Mesendoderm (in vitro differentiated cells): ENCODE results near the gene MSRB2.

ENCODE experiments used
- DNase-seq: peaks from one replicate; pipeline ENCODE4 v3.0.0; 2013
- H2AK5ac ChIP-seq: 2 replicates; pipeline ENCODE4 v1.6.1; 2013; ENCODE audit warnings: low read length, inconsistent platforms
- H2BK120ac ChIP-seq: 2 replicates; pipeline ENCODE4 v1.6.1; 2013; ENCODE audit warnings: low read depth, mild to moderate bottlenecking, low read length, moderate library complexity, mixed read lengths
- H2BK15ac ChIP-seq: replicated peaks from 2 replicates; pipeline ENCODE4 v1.6.1; 2013; ENCODE audit warnings: low read depth, mild to moderate bottlenecking, moderate library complexity
- H2BK5ac ChIP-seq: 2 replicates; pipeline ENCODE4 v1.6.1; 2013; ENCODE audit warnings: low read length, inconsistent platforms
- H3K18ac ChIP-seq: 2 replicates; pipeline ENCODE4 v1.6.1; 2013; ENCODE audit warnings: mild to moderate bottlenecking, low read length, mixed read lengths
- H3K23ac ChIP-seq: one replicate; pipeline ENCODE4 v1.6.1; 2013; ENCODE audit warnings: low read length
- H3K27ac ChIP-seq: 2 replicates; pipeline ENCODE4 v1.5.1; 2013; ENCODE audit warnings: low read depth, mild to moderate bottlenecking, inconsistent platforms, low read length, moderate library complexity
- H3K27me3 ChIP-seq: 2 replicates; pipeline ENCODE4 v1.6.1; 2013; ENCODE audit warnings: low read length, control low read depth, mild to moderate bottlenecking, inconsistent platforms; ENCODE audit not compliant: insufficient read depth, poor library complexity
- H3K36me3 ChIP-seq: 2 replicates; pipeline ENCODE4 v1.6.1; 2013; ENCODE audit warnings: low read length, inconsistent platforms; ENCODE audit not compliant: control insufficient read depth, insufficient read depth
- H3K4ac ChIP-seq: one replicate; pipeline ENCODE4 v1.6.1; 2013; ENCODE audit warnings: low read depth, mild to moderate bottlenecking, low read length, moderate library complexity
- H3K4me1 ChIP-seq: 2 replicates; pipeline ENCODE4 v1.6.1; 2013; ENCODE audit warnings: low read depth, low read length, inconsistent platforms; ENCODE audit not compliant: control insufficient read depth
- H3K4me2 ChIP-seq: 2 replicates; pipeline ENCODE4 v1.6.1; 2013; ENCODE audit warnings: low read length
- H3K4me3 ChIP-seq: 2 replicates; pipeline ENCODE4 v1.5.1; 2013; ENCODE audit warnings: mild to moderate bottlenecking, low read length
- H3K56ac ChIP-seq: one replicate; pipeline ENCODE4 v1.6.1; 2013; ENCODE audit warnings: low read length
- H3K79me1 ChIP-seq: 2 replicates; pipeline ENCODE4 v1.6.1; 2013; ENCODE audit warnings: low read length, inconsistent platforms
- H3K79me2 ChIP-seq: 2 replicates; pipeline ENCODE4 v1.6.1; 2013; ENCODE audit warnings: mild to moderate bottlenecking, low read length; ENCODE audit not compliant: control insufficient read depth, insufficient read depth
- H3K9ac ChIP-seq: 2 replicates; pipeline ENCODE4 v1.6.1; 2013; ENCODE audit warnings: low read length, inconsistent platforms
- H4K5ac ChIP-seq: one replicate; pipeline ENCODE4 v1.6.1; 2013; ENCODE audit warnings: low read length
- H4K8ac ChIP-seq: one replicate; pipeline ENCODE4 v1.6.1; 2013; ENCODE audit warnings: low read depth, mild to moderate bottlenecking, control low read depth, low read length, moderate library complexity
- WGBS: extraction: QIAGEN DNeasy Blood & Tissue Kit; methylation state at CpG from one replicate; pipeline ENCODE4 v1.1.7; 2013; ENCODE audit warnings: low lambda C conversion rate, missing lambda C conversion rate; ENCODE audit not compliant: insufficient coverage; ENCODE audit errors: extremely low coverage; 5-methylcytosine and 5-hydroxymethylcytosine counted together

The MSRB2 gene

GRCh38 chr10:23073527-23073926 lies 21.9 kb upstream of the MSRB2 start:
- H3K4me2 ChIP-seq, result no peak overlapping the region
- no peak overlapping the region for H2BK5ac ChIP-seq
- no peak overlapping the region for H3K18ac ChIP-seq
- H3K4me1 ChIP-seq, result no peaks in the 10 kb centered on the region
- H4K8ac ChIP-seq, result no peak overlapping the region
- no peak overlapping the region for H2AK5ac ChIP-seq
- WGBS, result no CpG with 5 or more reads among the region's 3 CpGs
- H3K27ac ChIP-seq, result no peak overlapping the region
- H3K9ac ChIP-seq, result no peak overlapping the region
- no peaks in the 10 kb centered on the region for H3K27me3 ChIP-seq
- no peak overlapping the region for H3K4ac ChIP-seq
- no peak for DNase-seq
- H3K79me2 ChIP-seq, result no peaks in the 10 kb centered on the region
- H3K36me3 ChIP-seq, result no peaks in the 10 kb centered on the region
- no peak overlapping the region for H3K56ac ChIP-seq
- no peak overlapping the region for H4K5ac ChIP-seq
- H2BK15ac ChIP-seq, result no peak overlapping the region
- H3K79me1 ChIP-seq, result no peaks in the 10 kb centered on the region
- H3K23ac ChIP-seq, result no peak overlapping the region
- no peak overlapping the region for H2BK120ac ChIP-seq
- H3K4me3 ChIP-seq, result no peak overlapping the region

- no peak overlapping the region for H3K27ac ChIP-seq
- H3K4ac ChIP-seq, result no peak overlapping the region
Measured at GRCh38 chr10:23075672-23076071, 19.7 kb upstream of the MSRB2 start.

GRCh38 chr10:23078114-23078513 lies 17.3 kb upstream of the MSRB2 start:
- Histone ChIP-seq H2BK5ac (no peak overlapping the region), H3K56ac (no peak overlapping the region), H3K79me1 (no peaks in the 10 kb centered on the region), H2AK5ac (no peak overlapping the region), H4K8ac (no peak overlapping the region), H3K18ac (no peak overlapping the region), H3K4me2 (no peak overlapping the region), H2BK15ac (no peak overlapping the region), H3K79me2 (no peaks in the 10 kb centered on the region), H3K27me3 (no peaks in the 10 kb centered on the region), H3K4ac (no peak overlapping the region), H3K23ac (no peak overlapping the region), H3K4me3 (no peak overlapping the region), H3K9ac (no peak overlapping the region), H3K27ac (no peak overlapping the region), H4K5ac (no peak overlapping the region), H2BK120ac (no peak overlapping the region), H3K4me1 (no peaks in the 10 kb centered on the region), H3K36me3 (no peaks in the 10 kb centered on the region)
- DNase-seq, result no peak
- no CpG with 5 or more reads among the region's 2 CpGs for WGBS

More at GRCh38 chr10:23075672-23076071, 19.7 kb upstream of the MSRB2 start:
- Histone ChIP-seq H3K27me3 (no peaks in the 10 kb centered on the region), H3K56ac (no peak overlapping the region), H3K4me1 (no peaks in the 10 kb centered on the region), H3K79me2 (no peaks in the 10 kb centered on the region), H2BK15ac (no peak overlapping the region), H3K4me3 (no peak overlapping the region), H3K4me2 (no peak overlapping the region), H3K23ac (no peak overlapping the region), H2AK5ac (no peak overlapping the region), H2BK5ac (no peak overlapping the region), H3K36me3 (no peaks in the 10 kb centered on the region), H4K8ac (no peak overlapping the region), H3K79me1 (no peaks in the 10 kb centered on the region), H3K18ac (no peak overlapping the region), H2BK120ac (no peak overlapping the region), H3K9ac (no peak overlapping the region), H4K5ac (no peak overlapping the region)
- WGBS, result no CpG with 5 or more reads among the region's 3 CpGs
- DNase-seq, result no peak

GRCh38 chr10:23079700-23080099 lies 15.7 kb upstream of the MSRB2 start:
- Histone ChIP-seq H3K56ac (no peak overlapping the region), H4K8ac (no peak overlapping the region), H2BK15ac (no peak overlapping the region), H3K79me2 (no peaks in the 10 kb centered on the region), H3K27ac (no peak overlapping the region), H3K9ac (no peak overlapping the region), H3K18ac (no peak overlapping the region), H3K79me1 (no peaks in the 10 kb centered on the region), H2BK120ac (no peak overlapping the region), H3K23ac (no peak overlapping the region), H3K4me2 (no peak overlapping the region), H3K4ac (no peak overlapping the region), H3K4me1 (no peaks in the 10 kb centered on the region), H3K36me3 (no peaks in the 10 kb centered on the region), H3K4me3 (no peak overlapping the region), H2AK5ac (no peak overlapping the region), H2BK5ac (no peak overlapping the region), H3K27me3 (no peaks in the 10 kb centered on the region), H4K5ac (no peak overlapping the region)
- no CpG with 5 or more reads among the region's 4 CpGs for WGBS
- no peak for DNase-seq

GRCh38 chr10:23080262-23080661 lies 15.1 kb upstream of the MSRB2 start:
- Histone ChIP-seq H2BK15ac (no peak overlapping the region), H3K18ac (no peak overlapping the region), H3K36me3 (no peaks in the 10 kb centered on the region), H3K4me3 (no peak overlapping the region), H2AK5ac (no peak overlapping the region), H4K5ac (no peak overlapping the region), H3K79me2 (no peaks in the 10 kb centered on the region), H3K79me1 (no peaks in the 10 kb centered on the region), H2BK120ac (no peak overlapping the region), H3K56ac (no peak overlapping the region), H3K9ac (no peak overlapping the region), H3K27me3 (no peaks in the 10 kb centered on the region), H3K4ac (no peak overlapping the region), H2BK5ac (no peak overlapping the region), H3K23ac (no peak overlapping the region), H3K4me1 (no peaks in the 10 kb centered on the region), H3K4me2 (no peak overlapping the region), H4K8ac (no peak overlapping the region), H3K27ac (no peak overlapping the region)
- no peak for DNase-seq
- WGBS, result no CpG with 5 or more reads among the region's 7 CpGs

- DNase-seq, result no peak
- H3K4me2 ChIP-seq, result no peak overlapping the region
- H2BK5ac ChIP-seq, result no peak overlapping the region
- no peak overlapping the region for H2BK120ac ChIP-seq
- H3K4me1 ChIP-seq, result no peaks in the 10 kb centered on the region
- no peaks in the 10 kb centered on the region for H3K79me1 ChIP-seq
- H3K18ac ChIP-seq, result no peak overlapping the region
- H3K79me2 ChIP-seq, result no peaks in the 10 kb centered on the region
- H4K8ac ChIP-seq, result no peak overlapping the region
- no peak overlapping the region for H2BK15ac ChIP-seq
- H3K27ac ChIP-seq, result no peak overlapping the region
- H3K4ac ChIP-seq, result no peak overlapping the region
- H4K5ac ChIP-seq, result no peak overlapping the region
- H3K27me3 ChIP-seq, result no peaks in the 10 kb centered on the region
- no peak overlapping the region for H2AK5ac ChIP-seq
- no peak overlapping the region for H3K4me3 ChIP-seq
- H3K23ac ChIP-seq, result no peak overlapping the region
- no CpG with 5 or more reads among the region's 7 CpGs for WGBS
- no peak overlapping the region for H3K56ac ChIP-seq
- H3K36me3 ChIP-seq, result no peaks in the 10 kb centered on the region
- no peak overlapping the region for H3K9ac ChIP-seq
Measured at GRCh38 chr10:23081221-23081750, 14.1 kb upstream of the MSRB2 start.
